Left ventricle myocardium inferior (tissue), 1 donor: ENCODE results near the gene EFTUD2. TPM values are rescaled to one million over a fixed set of nuclear protein-coding genes. Genes with fewer than 3 reads are reported as not detected.

Source experiments
- DNase-seq: peaks from one replicate; pipeline ENCODE4 v3.0.0-alpha.2; 2020
- H3K27ac ChIP-seq: fragments of 200-600 bp; replicated peaks from 2 replicates; pipeline ENCODE4 v1.8.0; 2021
- H3K27me3 ChIP-seq: fragments of 200-600 bp; 2 replicates; pipeline ENCODE4 v1.8.0; 2021; ENCODE audit warnings: low read depth
- H3K36me3 ChIP-seq: fragments of 200-600 bp; 2 replicates; pipeline ENCODE4 v1.8.0; 2021
- H3K4me1 ChIP-seq: fragments of 200-600 bp; 2 replicates; pipeline ENCODE4 v1.8.0; 2021
- H3K4me3 ChIP-seq: fragments of 200-600 bp; 2 replicates; pipeline ENCODE4 v1.8.0; 2021; ENCODE audit warnings: mild to moderate bottlenecking, moderate library complexity
- H3K9me3 ChIP-seq: fragments of 200-600 bp; replicated peaks from 2 replicates; pipeline ENCODE4 v1.8.0; 2021
- CTCF ChIP-seq: fragments of 200-600 bp; IDR thresholded peaks from 2 replicates; pipeline ENCODE4 v1.8.0; 2021; ENCODE audit warnings: antibody characterized with exemption, mild to moderate bottlenecking, borderline replicate concordance
- intact Hi-C: fragments of 100-400 bp; cut with micrococcal nuclease; formaldehyde crosslinking; loops from one replicate; pipeline ENCODE4 v1.11.0; 2022
- total RNA-seq: library from RNA; stranded (reverse); fragmentation: NEBNext Ultra II Directional; extraction: Animal tissue kit (Norgen Biotek cat#: 25700); gene quantifications from one replicate; pipeline ENCODE4 v1.2.1, GENCODE V29; 2021
- donor health status: DM: no; HTN: yes; CAD: no; lungs with severe emphysema.

EFTUD2 gene
- total RNA-seq, 1 donor from 2014 or later, result 62.0 TPM

GRCh38 chr17:44908761-44909326 lies 9.6 kb upstream of the EFTUD2 start:
- Histone ChIP-seq H3K27ac (no peak overlapping the region), H3K36me3 (no peaks in the 10 kb centered on the region), H3K4me3 (no peak overlapping the region), H3K9me3 (no peaks in the 10 kb centered on the region), H3K27me3 (peaks cover 37% of the 10 kb centered on the region), H3K4me1 (peaks cover 12% of the 10 kb centered on the region)
- no peak for TF ChIP-seq CTCF
- no peak for DNase-seq
- intact Hi-C loops, result no loop called here

- peaks cover 28% of the 10 kb centered on the region for H3K27me3 ChIP-seq
- peaks cover 12% of the 10 kb centered on the region for H3K4me1 ChIP-seq
- H3K36me3 ChIP-seq, result no peaks in the 10 kb centered on the region
- H3K9me3 ChIP-seq, result no peaks in the 10 kb centered on the region
- no peak overlapping the region for H3K4me3 ChIP-seq
- no peak for TF ChIP-seq CTCF
- no peak for DNase-seq
- no peak overlapping the region for H3K27ac ChIP-seq
- intact Hi-C loops, result no loop called here
Measured at GRCh38 chr17:44907729-44908470, 8.7 kb upstream of the EFTUD2 start.

GRCh38 chr17:44906763-44907728 lies 7.8 kb upstream of the EFTUD2 start:
- intact Hi-C loops, result no loop called here
- Histone ChIP-seq H3K4me1 (peaks cover 12% of the 10 kb centered on the region), H3K4me3 (no peak overlapping the region), H3K27me3 (peaks cover 19% of the 10 kb centered on the region), H3K27ac (no peak overlapping the region), H3K9me3 (no peaks in the 10 kb centered on the region), H3K36me3 (no peaks in the 10 kb centered on the region)
- no peak for TF ChIP-seq CTCF
- no peak for DNase-seq

GRCh38 chr17:44906010-44906646 lies 6.9 kb upstream of the EFTUD2 start:
- Histone ChIP-seq H3K9me3 (no peaks in the 10 kb centered on the region), H3K27ac (no peak overlapping the region), H3K4me1 (peaks cover 5% of the 10 kb centered on the region), H3K4me3 (no peak overlapping the region), H3K27me3 (peaks cover 10% of the 10 kb centered on the region), H3K36me3 (no peaks in the 10 kb centered on the region)
- no peak for TF ChIP-seq CTCF
- intact Hi-C loops, result no loop called here
- no peak for DNase-seq
